HepG2 (cell line): Measurements from ENCODE around the gene YAP1. TPM values are rescaled to one million over a fixed set of nuclear protein-coding genes. Genes with fewer than 3 reads are reported as not detected.
A peak's percentile ranks its signal among the peaks of the same experiment; 100 is the strongest.

ENCODE experiments used
- ATAD3A ChIP-seq: sonication (generic); formaldehyde crosslinking; IDR thresholded peaks from 2 replicates; pipeline ENCODE4 v1.4.0; 2020; ENCODE audit warnings: missing genetic modification reagents
- ETV5 ChIP-seq: IDR thresholded peaks from 2 replicates; pipeline ENCODE4 v1.6.1; 2018; ENCODE audit warnings: missing biosample characterization, missing genetic modification reagents, inconsistent platforms, borderline replicate concordance
- JUN ChIP-seq: sonication (generic); formaldehyde crosslinking; IDR thresholded peaks from 2 replicates; pipeline ENCODE4 v1.4.0; 2020; ENCODE audit warnings: mild to moderate bottlenecking, missing genetic modification reagents
- JUNB ChIP-seq: sonication (generic); formaldehyde crosslinking; IDR thresholded peaks from 2 replicates; pipeline ENCODE4 v1.8.0; 2022; ENCODE audit warnings: missing genetic modification reagents, mild to moderate bottlenecking, borderline replicate concordance
- KDM4B ChIP-seq: sonication (generic); formaldehyde crosslinking; IDR thresholded peaks from 2 replicates; pipeline ENCODE4 v1.4.0; 2020; ENCODE audit warnings: missing genetic modification reagents
- MEIS1 ChIP-seq: sonication (generic); formaldehyde crosslinking; IDR thresholded peaks from 2 replicates; pipeline ENCODE4 v1.9.0; 2021; ENCODE audit warnings: mild to moderate bottlenecking, missing genetic modification reagents, moderate library complexity, borderline replicate concordance
- PTBP1 ChIP-seq: fragments of 200-400 bp; formaldehyde crosslinking; IDR thresholded peaks from 2 replicates; pipeline ENCODE4 v1.6.1; 2018; ENCODE audit warnings: low read length, low read depth; ENCODE audit not compliant: poor library complexity, severe bottlenecking
- SAP130 ChIP-seq: IDR thresholded peaks from 2 replicates; pipeline ENCODE4 v1.6.1; 2016; ENCODE audit warnings: low read depth
- SIN3A ChIP-seq: IDR thresholded peaks from 2 replicates; pipeline ENCODE4 v1.6.1; 2011; ENCODE audit warnings: low read depth, mild to moderate bottlenecking, control low read depth, low read length, borderline replicate concordance
- SP2 ChIP-seq: sonication (generic); formaldehyde crosslinking; IDR thresholded peaks from 2 replicates; pipeline ENCODE4 v1.5.1; 2020; ENCODE audit warnings: mild to moderate bottlenecking, missing genetic modification reagents
- TCF7L2 ChIP-seq: IDR thresholded peaks from 2 replicates; pipeline ENCODE4 v1.6.1; 2011; ENCODE audit warnings: mild to moderate bottlenecking, low read depth, low read length, moderate library complexity
- ZNF101 ChIP-seq: sonication (generic); formaldehyde crosslinking; IDR thresholded peaks from 2 replicates; pipeline ENCODE4 v1.4.0; 2020; ENCODE audit warnings: mild to moderate bottlenecking, low read depth, missing genetic modification reagents, borderline replicate concordance
- ZNF383 ChIP-seq: sonication (generic); formaldehyde crosslinking; IDR thresholded peaks from 2 replicates; pipeline ENCODE4 v1.4.0; 2020; ENCODE audit warnings: missing genetic modification reagents, mild to moderate bottlenecking, borderline replicate concordance
- ZNF766 ChIP-seq: sonication (generic); formaldehyde crosslinking; IDR thresholded peaks from 2 replicates; pipeline ENCODE4 v1.5.0; 2020; ENCODE audit warnings: missing genetic modification reagents, borderline replicate concordance
- ZNF773 ChIP-seq: sonication (generic); formaldehyde crosslinking; IDR thresholded peaks from 2 replicates; pipeline ENCODE4 v1.4.0; 2020; ENCODE audit warnings: missing genetic modification reagents, borderline replicate concordance
- ZNF781 ChIP-seq: sonication (generic); formaldehyde crosslinking; IDR thresholded peaks from 2 replicates; pipeline ENCODE4 v1.5.1; 2020; ENCODE audit warnings: borderline replicate concordance, mild to moderate bottlenecking, missing genetic modification reagents; ENCODE audit errors: not compliant biosample characterization
- polyA plus RNA-seq, 8 experiments: library from polyadenylated mRNA; depleted of rRNA in 3 of 8; stranded (reverse) in 7 of 8; unstranded in 1 of 8; fragments of >200 nt; fragmentation: Illumina TruSeq in 4 of 8; extraction: Trizol in 4 of 8; gene quantifications; 2 replicates each; pipeline versions ENCODE4 v1.2.1 to v1.2.3, GENCODE V29; 2011 to 2016; ENCODE audit warnings: low read depth in 4 of 8, missing spikeins in 1 of 8, mixed read lengths in 1 of 8; ENCODE audit not compliant: insufficient read depth in 1 of 8
- total RNA-seq, 5 experiments: library from RNA; depleted of rRNA; stranded (reverse); fragments of >200 nt; fragmentation: Illumina TruSeq; extraction: Trizol; gene quantifications; 2 replicates each; pipeline ENCODE4 v1.2.3, GENCODE V29; 2016; ENCODE audit warnings: low read depth in 1 of 5
- TF ChIP-seq, protein P1 (sequence below): sonication (generic); formaldehyde crosslinking; conservative IDR thresholded peaks from 2 replicates; pipeline ENCODE4 v1.5.0; 2020; ENCODE audit warnings: missing genetic modification reagents
- TF ChIP-seq, protein P2 (sequence below): sonication (generic); formaldehyde crosslinking; IDR thresholded peaks from 2 replicates; pipeline ENCODE4 v1.8.0; 2022; ENCODE audit warnings: missing genetic modification reagents, mild to moderate bottlenecking, moderate library complexity, borderline replicate concordance
- TF ChIP-seq, protein P3 (sequence below): sonication (generic); formaldehyde crosslinking; IDR thresholded peaks from 2 replicates; pipeline ENCODE4 v1.4.0; 2020; ENCODE audit warnings: missing genetic modification reagents, mild to moderate bottlenecking, borderline replicate concordance
- TF ChIP-seq, protein P4 (sequence below): sonication (generic); formaldehyde crosslinking; IDR thresholded peaks from 2 replicates; pipeline ENCODE4 v1.8.0; 2022; ENCODE audit warnings: mild to moderate bottlenecking, missing genetic modification reagents, borderline replicate concordance

Gene YAP1
- total and polyA plus RNA-seq, 2 of the 13 experiments (the other 11 are each of a cell fraction or from before 2014, with no cell fraction given) = 59.5 to 91.0 TPM

DNA sequence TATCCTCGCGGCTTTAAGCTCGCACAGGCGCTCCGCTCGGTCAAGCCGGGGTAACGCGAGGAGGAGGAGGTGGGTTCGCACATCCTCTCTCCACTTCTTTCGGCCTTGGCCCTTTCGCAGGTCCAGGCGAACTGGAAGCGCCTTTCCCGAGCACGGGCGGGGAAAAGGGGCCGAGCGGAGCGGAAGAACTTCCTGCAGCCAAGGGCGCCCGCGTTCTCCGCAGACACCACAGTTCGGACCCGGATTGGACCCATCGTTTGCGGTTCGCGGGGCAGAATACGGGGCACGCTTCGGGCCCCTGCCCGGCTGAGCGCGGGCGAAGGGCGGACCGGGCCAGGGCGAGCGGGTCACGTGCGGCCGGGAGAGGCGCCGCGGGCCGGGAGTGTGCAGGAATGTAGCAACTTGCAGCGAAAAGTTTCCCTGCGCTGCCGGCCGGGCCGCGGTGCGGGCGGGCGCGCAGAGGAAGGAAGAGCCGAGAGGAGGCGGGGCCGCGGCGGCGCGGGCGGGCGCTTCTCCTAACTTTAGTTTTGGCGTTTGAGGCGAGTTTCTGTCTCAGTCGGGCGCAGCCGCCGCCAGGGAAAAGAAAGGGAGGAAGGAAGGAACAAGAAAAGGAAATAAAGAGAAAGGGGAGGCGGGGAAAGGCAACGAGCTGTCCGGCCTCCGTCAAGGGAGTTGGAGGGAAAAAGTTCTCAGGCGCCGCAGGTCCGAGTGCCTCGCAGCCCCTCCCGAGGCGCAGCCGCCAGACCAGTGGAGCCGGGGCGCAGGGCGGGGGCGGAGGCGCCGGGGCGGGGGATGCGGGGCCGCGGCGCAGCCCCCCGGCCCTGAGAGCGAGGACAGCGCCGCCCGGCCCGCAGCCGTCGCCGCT, at the start of gene YAP1 (continued):
- TF ChIP-seq, protein P1, sequence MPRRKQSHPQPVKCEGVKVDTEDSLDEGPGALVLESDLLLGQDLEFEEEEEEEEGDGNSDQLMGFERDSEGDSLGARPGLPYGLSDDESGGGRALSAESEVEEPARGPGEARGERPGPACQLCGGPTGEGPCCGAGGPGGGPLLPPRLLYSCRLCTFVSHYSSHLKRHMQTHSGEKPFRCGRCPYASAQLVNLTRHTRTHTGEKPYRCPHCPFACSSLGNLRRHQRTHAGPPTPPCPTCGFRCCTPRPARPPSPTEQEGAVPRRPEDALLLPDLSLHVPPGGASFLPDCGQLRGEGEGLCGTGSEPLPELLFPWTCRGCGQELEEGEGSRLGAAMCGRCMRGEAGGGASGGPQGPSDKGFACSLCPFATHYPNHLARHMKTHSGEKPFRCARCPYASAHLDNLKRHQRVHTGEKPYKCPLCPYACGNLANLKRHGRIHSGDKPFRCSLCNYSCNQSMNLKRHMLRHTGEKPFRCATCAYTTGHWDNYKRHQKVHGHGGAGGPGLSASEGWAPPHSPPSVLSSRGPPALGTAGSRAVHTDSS (CRISPR knock-in tag) = no peak
- no peak for TF ChIP-seq ATAD3A (CRISPR knock-in tag)
- TF ChIP-seq SP2 (CRISPR knock-in tag) = peak; percentile 52
- peak; percentile 82 for TF ChIP-seq PTBP1
- no peak for TF ChIP-seq ZNF101
- TF ChIP-seq, protein P2, sequence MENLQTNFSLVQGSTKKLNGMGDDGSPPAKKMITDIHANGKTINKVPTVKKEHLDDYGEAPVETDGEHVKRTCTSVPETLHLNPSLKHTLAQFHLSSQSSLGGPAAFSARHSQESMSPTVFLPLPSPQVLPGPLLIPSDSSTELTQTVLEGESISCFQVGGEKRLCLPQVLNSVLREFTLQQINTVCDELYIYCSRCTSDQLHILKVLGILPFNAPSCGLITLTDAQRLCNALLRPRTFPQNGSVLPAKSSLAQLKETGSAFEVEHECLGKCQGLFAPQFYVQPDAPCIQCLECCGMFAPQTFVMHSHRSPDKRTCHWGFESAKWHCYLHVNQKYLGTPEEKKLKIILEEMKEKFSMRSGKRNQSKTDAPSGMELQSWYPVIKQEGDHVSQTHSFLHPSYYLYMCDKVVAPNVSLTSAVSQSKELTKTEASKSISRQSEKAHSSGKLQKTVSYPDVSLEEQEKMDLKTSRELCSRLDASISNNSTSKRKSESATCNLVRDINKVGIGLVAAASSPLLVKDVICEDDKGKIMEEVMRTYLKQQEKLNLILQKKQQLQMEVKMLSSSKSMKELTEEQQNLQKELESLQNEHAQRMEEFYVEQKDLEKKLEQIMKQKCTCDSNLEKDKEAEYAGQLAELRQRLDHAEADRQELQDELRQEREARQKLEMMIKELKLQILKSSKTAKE (CRISPR knock-in tag) = peak; percentile 63; the same call in 1 of the 2 replicates
- TF ChIP-seq, protein P3, sequence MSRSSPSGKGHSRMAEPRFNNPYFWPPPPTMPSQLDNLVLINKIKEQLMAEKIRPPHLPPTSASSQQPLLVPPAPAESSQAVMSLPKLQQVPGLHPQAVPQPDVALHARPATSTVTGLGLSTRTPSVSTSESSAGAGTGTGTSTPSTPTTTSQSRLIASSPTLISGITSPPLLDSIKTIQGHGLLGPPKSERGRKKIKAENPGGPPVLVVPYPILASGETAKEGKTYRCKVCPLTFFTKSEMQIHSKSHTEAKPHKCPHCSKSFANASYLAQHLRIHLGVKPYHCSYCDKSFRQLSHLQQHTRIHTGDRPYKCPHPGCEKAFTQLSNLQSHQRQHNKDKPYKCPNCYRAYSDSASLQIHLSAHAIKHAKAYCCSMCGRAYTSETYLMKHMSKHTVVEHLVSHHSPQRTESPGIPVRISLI (CRISPR knock-in tag) = peak; percentile 40; the same call in 1 of the 2 replicates
- peak; percentile 77 for TF ChIP-seq ETV5 (CRISPR knock-in tag)
- TF ChIP-seq JUNB (CRISPR knock-in tag) = peak; percentile 57; the same call in 1 of the 2 replicates
- TF ChIP-seq, protein P4, sequence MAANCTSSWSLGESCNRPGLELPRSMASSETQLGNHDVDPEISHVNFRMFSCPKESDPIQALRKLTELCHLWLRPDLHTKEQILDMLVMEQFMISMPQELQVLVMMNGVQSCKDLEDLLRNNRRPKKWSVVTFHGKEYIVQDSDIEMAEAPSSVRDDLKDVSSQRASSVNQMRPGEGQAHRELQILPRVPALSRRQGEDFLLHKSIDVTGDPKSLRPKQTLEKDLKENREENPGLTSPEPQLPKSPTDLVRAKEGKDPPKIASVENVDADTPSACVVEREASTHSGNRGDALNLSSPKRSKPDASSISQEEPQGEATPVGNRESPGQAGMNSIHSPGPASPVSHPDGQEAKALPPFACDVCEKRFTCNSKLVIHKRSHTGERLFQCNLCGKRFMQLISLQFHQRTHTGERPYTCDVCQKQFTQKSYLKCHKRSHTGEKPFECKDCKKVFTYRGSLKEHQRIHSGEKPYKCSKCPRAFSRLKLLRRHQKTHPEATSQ (CRISPR knock-in tag) = peak; percentile 92; the same call in 1 of the 2 replicates
- TF ChIP-seq KDM4B (CRISPR knock-in tag) = peak; percentile 78; the same call in 1 of the 2 replicates
- TF ChIP-seq ZNF766 (CRISPR knock-in tag) = peak; percentile 88
- TF ChIP-seq SAP130 (CRISPR knock-in tag) = peak; percentile 91
- no peak for TF ChIP-seq ZNF781 (CRISPR knock-in tag)
- TF ChIP-seq ZNF383 = no peak
- TF ChIP-seq JUN (CRISPR knock-in tag) = no peak
- TF ChIP-seq TCF7L2 = no peak
- TF ChIP-seq MEIS1 (CRISPR knock-in tag) = 0 out of 2 replicates have a peak, but pooled peaks have one; percentile 53
- TF ChIP-seq ZNF773 (CRISPR knock-in tag) = peak; percentile 79; the same call in 1 of the 2 replicates
- 0 out of 2 replicates have a peak, but pooled peaks have one; percentile 52 for TF ChIP-seq SIN3A
